Tibial nerve (tissue), 4 donors: ENCODE data around the gene APEH. TPM values are rescaled to one million over a fixed set of nuclear protein-coding genes. Genes with fewer than 3 reads are reported as not detected.

ENCODE experiments used
- DNase-seq, 2 donors: peaks; one replicate each; pipeline ENCODE4 v3.0.0-alpha.2; 2019; ENCODE audit warnings: low spot score in 2 of 2
- H3K27ac ChIP-seq, 4 donors: fragments of 200-600 bp; sonication (generic) in 3 of 4; one replicate each; pipeline ENCODE4 v1.5.1; 2017 to 2019; ENCODE audit warnings: mild to moderate bottlenecking in 1 of 4
- H3K27me3 ChIP-seq, 2 donors: fragments of 200-600 bp; sonication (generic) in 1 of 2; one replicate each; pipeline versions ENCODE4 v1.5.1 to v1.6.0; 2017 to 2019
- H3K36me3 ChIP-seq, 3 donors: fragments of 200-600 bp; sonication (generic); one replicate each; pipeline ENCODE4 v1.5.1; 2018 to 2019
- H3K4me1 ChIP-seq, 4 donors: fragments of 200-600 bp; sonication (generic) in 3 of 4; one replicate each; pipeline ENCODE4 v1.5.1; 2017 to 2019
- H3K4me3 ChIP-seq, 4 donors: fragments of 200-600 bp; sonication (generic) in 3 of 4; one replicate each; pipeline ENCODE4 v1.5.1; 2017 to 2019; ENCODE audit warnings: mild to moderate bottlenecking in 1 of 4, moderate library complexity in 1 of 4
- H3K9me3 ChIP-seq, 4 donors: fragments of 200-600 bp; sonication (generic) in 3 of 4; one replicate each; pipeline ENCODE4 v1.5.1; 2017 to 2019
- CTCF ChIP-seq, 5 experiments: fragments of 200-600 bp in 3 of 5; fragments of 450-650 bp in 2 of 5; sonication (generic) in 3 of 5; IDR thresholded peaks; one replicate each; pipeline ENCODE4 v1.5.1; 2016 to 2019; ENCODE audit warnings: antibody characterized with exemption in 5 of 5, mild to moderate bottlenecking in 3 of 5, moderate library complexity in 2 of 5
- EP300 ChIP-seq, 2 donors: sonication (generic); formaldehyde crosslinking; IDR thresholded peaks; one replicate each; pipeline ENCODE4 v1.6.1; 2017; ENCODE audit warnings: antibody characterized with exemption in 2 of 2, mild to moderate bottlenecking in 1 of 2
- POLR2A ChIP-seq, 2 donors: fragments of 450-650 bp; IDR thresholded peaks; one replicate each; pipeline ENCODE4 v1.6.1; 2017; ENCODE audit warnings: antibody characterized with exemption in 2 of 2, mild to moderate bottlenecking in 2 of 2, moderate library complexity in 2 of 2
- WGBS, 2 donors: methylation state at CpG; one replicate each; pipeline ENCODE4 v1.1.5; 2018; 5-methylcytosine and 5-hydroxymethylcytosine counted together
- total RNA-seq, 4 donors: library from RNA; depleted of rRNA; stranded (reverse); fragments of >200 nt; gene quantifications; one replicate each; pipeline ENCODE4 v1.1.0, GENCODE V29; 2016

Gene APEH
- total RNA-seq, 4 donors from 2014 or later, result 64.0 to 77.7 (median 65.8) TPM

DNA sequence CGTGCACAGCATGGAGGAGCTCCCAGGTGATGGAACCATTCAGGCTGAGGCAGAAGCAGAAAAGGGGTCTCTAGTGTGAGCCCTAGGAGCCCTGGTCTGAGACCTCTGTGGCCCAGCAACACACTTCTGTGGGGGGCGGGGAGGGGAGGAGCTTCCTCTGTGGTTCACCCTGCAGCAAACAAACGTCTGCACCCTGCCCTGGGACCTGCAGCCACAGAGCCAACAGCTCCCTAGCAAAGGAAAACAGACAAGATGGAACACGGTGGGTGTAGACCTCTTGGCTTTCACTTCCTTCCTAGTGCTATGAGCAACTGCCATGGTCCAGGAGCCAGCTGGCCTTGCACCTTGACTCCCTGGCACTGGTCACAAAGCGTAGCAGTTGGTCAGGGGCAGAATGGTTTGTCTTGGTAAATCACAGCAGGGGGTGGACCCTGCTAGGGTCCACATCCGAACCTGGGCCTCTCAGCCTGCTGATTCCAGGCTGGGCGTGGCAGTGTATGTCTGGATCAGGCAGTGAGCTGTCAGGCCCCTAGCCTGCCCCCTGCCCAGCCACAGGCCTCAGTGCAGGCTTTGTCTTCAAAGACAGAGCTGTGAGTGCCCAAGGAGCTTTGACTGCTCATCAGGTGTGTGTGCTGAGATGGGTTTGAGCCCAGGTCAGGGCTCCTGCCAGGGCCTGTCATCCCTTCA lies 38.6 kb downstream of the APEH start:
- Histone ChIP-seq H3K27ac (no peak overlapping the region), H3K4me3 (no peak overlapping the region), H3K9me3 (no peaks in the 10 kb centered on the region), H3K36me3 (peaks cover 0 to 88% (median 0%) of the 10 kb centered on the region in 3 donors), H3K27me3 (no peaks in the 10 kb centered on the region), H3K4me1 (no peaks in the 10 kb centered on the region)
- DNase-seq, result no peak
- WGBS, 2 donors, result 59 to 65% methylated on average over 5 to 6 of the region's 7 CpGs
- no peak for TF ChIP-seq EP300 (IDR thresholded peaks at IDR 0.05)
- no peak for TF ChIP-seq POLR2A (IDR thresholded peaks at IDR 0.05)
- no peak for TF ChIP-seq CTCF (IDR thresholded peaks at IDR 0.05)

DNA sequence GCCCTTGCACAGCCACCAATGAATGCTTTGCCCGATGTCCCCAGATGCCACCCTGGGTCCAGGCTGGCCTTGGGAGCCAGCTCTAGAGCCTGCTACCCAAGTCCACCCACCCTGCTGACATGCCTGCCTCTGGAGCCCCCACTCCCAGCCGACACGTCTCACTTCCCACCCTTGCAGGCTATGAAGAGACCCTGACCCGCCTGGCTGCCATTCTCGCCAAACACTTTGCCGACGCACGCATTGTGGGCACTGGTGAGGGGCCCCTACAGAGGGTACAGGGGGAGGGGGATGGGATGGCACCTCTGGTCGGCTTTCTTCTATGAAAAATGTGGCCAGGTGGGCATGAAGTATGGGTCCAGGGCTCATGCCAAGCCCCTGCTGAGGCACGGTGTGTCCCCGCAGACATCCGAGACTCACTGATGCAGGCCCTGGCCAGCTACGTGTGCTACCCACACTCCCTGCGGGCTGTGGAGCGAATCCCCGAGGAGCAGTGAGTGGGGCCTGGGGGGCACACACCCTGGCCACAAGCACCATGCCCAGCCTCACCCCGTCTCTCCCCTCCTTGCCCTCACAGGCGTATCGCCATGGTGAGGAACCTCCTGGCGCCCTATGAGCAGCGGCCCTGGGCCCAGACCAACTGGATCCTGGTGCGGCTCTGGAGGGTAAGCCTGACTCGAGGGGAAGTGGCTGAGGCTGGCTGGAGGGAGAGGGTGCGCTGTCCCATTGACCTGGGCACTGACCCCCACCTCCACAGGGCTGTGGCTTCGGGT lies 39.4 kb downstream of the APEH start:
- TF ChIP-seq EP300 (IDR thresholded peaks at IDR 0.05) (no peak), POLR2A (IDR thresholded peaks at IDR 0.05) (no peak), CTCF (IDR thresholded peaks at IDR 0.05) (no peak)
- H3K27ac ChIP-seq, result no peak overlapping the region
- H3K4me3 ChIP-seq, result no peak overlapping the region
- no peak for DNase-seq
- peaks cover 0 to 85% (median 0%) of the 10 kb centered on the region in 3 donors for H3K36me3 ChIP-seq
- 88 to 93% methylated on average over 23 to 25 of the region's 25 CpGs for WGBS, 2 donors
- no peaks in the 10 kb centered on the region for H3K9me3 ChIP-seq
- H3K4me1 ChIP-seq, result peaks cover 0 to 4% (median under 1%) of the 10 kb centered on the region in 4 donors
- no peaks in the 10 kb centered on the region for H3K27me3 ChIP-seq

DNA sequence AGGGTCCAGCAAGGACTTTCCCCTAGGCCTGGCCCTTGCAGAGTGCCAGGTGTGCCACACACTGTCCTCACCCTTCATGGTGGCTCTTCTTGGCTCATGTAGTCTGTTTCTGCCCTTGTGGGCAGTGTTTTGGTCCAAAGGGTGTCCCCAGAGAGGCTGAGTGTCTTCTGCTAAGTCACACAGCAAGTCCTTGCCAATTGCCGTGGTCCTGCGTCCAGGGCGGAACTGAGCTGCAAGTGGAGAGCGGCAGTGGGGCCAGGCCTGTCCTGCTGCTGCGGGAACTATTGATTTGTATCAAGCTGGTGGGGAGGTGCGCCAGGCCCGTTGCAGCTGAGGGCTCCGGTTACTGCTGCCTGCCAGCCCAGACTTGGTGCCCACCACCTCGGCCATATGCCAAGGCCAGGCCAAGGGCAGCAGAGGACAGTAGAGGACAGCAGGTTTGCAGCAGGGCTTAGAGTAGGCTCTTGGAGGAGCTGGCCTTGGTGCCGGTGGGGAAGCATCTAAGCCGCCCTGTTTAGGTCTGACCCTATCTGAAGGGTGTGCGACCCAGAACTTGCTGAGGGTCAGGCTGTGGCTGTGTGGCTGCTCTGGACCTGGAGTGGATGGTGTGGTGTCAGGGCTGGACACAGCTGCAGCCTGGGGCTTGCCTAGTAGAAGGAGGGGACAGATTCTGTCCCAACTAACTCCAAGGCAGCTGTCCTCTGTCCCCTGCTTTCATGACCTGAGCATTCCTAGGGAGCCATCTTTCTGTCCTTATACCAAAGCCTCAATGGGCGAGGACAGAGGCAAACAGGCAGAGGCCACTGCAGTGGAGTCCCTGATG lies 40.8 kb downstream of the APEH start:
- H3K9me3 ChIP-seq, result no peaks in the 10 kb centered on the region
- peaks cover 0 to 74% (median 0%) of the 10 kb centered on the region in 3 donors for H3K36me3 ChIP-seq
- DNase-seq, result no peak
- H3K4me3 ChIP-seq, result no peak overlapping the region
- TF ChIP-seq EP300 (IDR thresholded peaks at IDR 0.05) (no peak), POLR2A (IDR thresholded peaks at IDR 0.05) (no peak), CTCF (IDR thresholded peaks at IDR 0.05) (no peak)
- WGBS, 2 donors, result 82 to 97% methylated on average over 4 to 13 of the region's 13 CpGs
- no peak overlapping the region for H3K27ac ChIP-seq
- H3K27me3 ChIP-seq, result no peaks in the 10 kb centered on the region
- H3K4me1 ChIP-seq, result peaks cover 0 to 18% (median 9%) of the 10 kb centered on the region in 4 donors

- Histone ChIP-seq H3K4me3 (no peak overlapping the region), H3K27ac (no peak overlapping the region), H3K27me3 (no peaks in the 10 kb centered on the region), H3K4me1 (peaks cover 0 to 25% (median 9%) of the 10 kb centered on the region in 4 donors), H3K36me3 (peaks cover 0 to 75% (median 0%) of the 10 kb centered on the region in 3 donors), H3K9me3 (no peaks in the 10 kb centered on the region)
- TF ChIP-seq CTCF (IDR thresholded peaks at IDR 0.05) (no peak), POLR2A (IDR thresholded peaks at IDR 0.05) (no peak)
- WGBS, 2 donors, result 93 to 94% methylated on average over 10 to 11 of the region's 13 CpGs
- DNase-seq, result no peak
Measured at GRCh38 chr3:49715611-49716121, 41.5 kb downstream of the APEH start.
